KMS-11 (cell line): Measurements from ENCODE around the gene AXL.
A peak's percentile ranks its signal among the peaks of the same experiment; 100 is the strongest.
"Not testable (repeated sequence)": the region's sequence is repeated elsewhere in the genome, so short reads cannot be mapped to it uniquely, and the experiment has no call there.

ENCODE experiments used
- H2AFZ ChIP-seq: fragments of 200-600 bp; sonication (generic); 2 replicates; pipeline ENCODE4 v1.6.1; 2016; ENCODE audit warnings: antibody characterized with exemption, mixed run types, low read depth
- H3K27ac ChIP-seq: fragments of 200-600 bp; sonication (generic); 2 replicates; pipeline ENCODE4 v1.6.1; 2016; ENCODE audit warnings: mild to moderate bottlenecking, mixed run types
- H3K27me3 ChIP-seq: fragments of 200-600 bp; sonication (generic); 2 replicates; pipeline ENCODE4 v1.6.1; 2017; ENCODE audit warnings: mild to moderate bottlenecking, low read depth, mixed run types, moderate library complexity; ENCODE audit not compliant: insufficient read depth
- H3K36me3 ChIP-seq: fragments of 200-600 bp; sonication (generic); 2 replicates; pipeline ENCODE4 v1.6.1; 2017; ENCODE audit warnings: mild to moderate bottlenecking, mixed run types; ENCODE audit not compliant: insufficient read depth
- H3K4me1 ChIP-seq: fragments of 200-600 bp; sonication (generic); 2 replicates; pipeline ENCODE4 v1.6.1; 2016; ENCODE audit warnings: mild to moderate bottlenecking, low read depth, mixed run types; ENCODE audit not compliant: poor library complexity, severe bottlenecking
- H3K4me2 ChIP-seq: fragments of 200-600 bp; sonication (generic); 2 replicates; pipeline ENCODE4 v1.7.0; 2016; ENCODE audit warnings: mild to moderate bottlenecking, mixed run types
- H3K4me3 ChIP-seq: fragments of 200-600 bp; sonication (generic); IDR thresholded peaks from 2 replicates; pipeline ENCODE4 v1.6.1; 2017; ENCODE audit warnings: low read depth, low read length, mixed read lengths; ENCODE audit not compliant: insufficient read depth
- H3K79me2 ChIP-seq: fragments of 200-600 bp; sonication (generic); 2 replicates; pipeline ENCODE4 v1.6.1; 2016; ENCODE audit warnings: low read depth, mixed run types; ENCODE audit not compliant: insufficient read depth
- H3K9ac ChIP-seq: fragments of 200-600 bp; sonication (generic); 2 replicates; pipeline ENCODE4 v1.6.1; 2016; ENCODE audit warnings: mild to moderate bottlenecking, mixed run types
- H4K20me1 ChIP-seq: fragments of 200-600 bp; sonication (generic); 2 replicates; pipeline ENCODE4 v1.6.1; 2016; ENCODE audit warnings: mild to moderate bottlenecking, mixed run types; ENCODE audit not compliant: insufficient read depth
- TF ChIP-seq, protein P1 (sequence below): fragments of 200-600 bp; sonication (generic); conservative IDR thresholded peaks from 2 replicates; pipeline ENCODE4 v1.6.1; 2017; ENCODE audit warnings: low read depth, mild to moderate bottlenecking, antibody characterized with exemption, low read length, moderate library complexity, mixed read lengths

The AXL gene

DNA sequence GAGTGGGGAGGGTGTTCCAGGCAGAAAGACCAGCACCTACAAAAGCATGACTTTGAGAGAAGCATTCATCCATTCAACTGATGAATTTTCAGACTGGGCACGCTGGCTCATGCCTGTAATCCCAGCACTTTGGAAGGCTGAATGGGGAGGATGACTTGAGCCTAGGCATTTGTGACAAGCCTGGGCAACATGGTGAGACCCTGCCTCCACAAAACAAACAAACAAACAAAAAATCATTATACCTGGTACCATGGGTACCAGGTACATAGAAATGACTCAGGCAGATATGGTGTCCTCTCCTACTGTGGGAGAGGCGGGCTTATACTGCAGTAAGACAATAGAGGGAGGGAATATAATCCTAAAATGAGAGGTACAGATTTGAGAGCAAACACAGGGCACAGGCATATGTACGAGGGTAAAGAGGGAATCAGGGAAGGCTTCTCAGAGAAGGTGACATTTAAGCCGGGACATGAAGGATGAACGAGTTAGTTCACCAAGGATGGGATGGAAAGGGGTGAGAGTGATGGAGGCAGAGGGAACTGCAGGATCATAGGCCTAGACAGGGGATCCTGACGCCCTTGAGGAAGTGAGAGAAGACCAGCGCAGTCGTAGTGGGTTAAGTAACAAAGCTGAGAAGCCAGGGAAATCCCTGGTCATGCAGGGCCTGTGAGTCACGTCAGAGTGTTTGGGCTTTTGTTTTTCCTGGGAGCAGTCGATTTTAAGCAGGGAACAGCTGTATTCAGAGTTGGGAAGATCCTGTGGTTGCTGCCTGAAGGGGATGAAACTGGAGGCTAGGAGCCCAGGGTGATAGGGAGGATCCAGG lies 23.1 kb upstream of the AXL start:
- Histone ChIP-seq H3K27ac (no peak overlapping the region), H4K20me1 (no peaks in the 10 kb centered on the region), H3K79me2 (no peaks in the 10 kb centered on the region), H3K4me1 (no peaks in the 10 kb centered on the region), H3K36me3 (no peaks in the 10 kb centered on the region), H3K4me2 (no peak overlapping the region), H2AFZ (no peak overlapping the region), H3K4me3 (no peak overlapping the region), H3K27me3 (peaks cover 69% of the 10 kb centered on the region), H3K9ac (no peak overlapping the region)
- TF ChIP-seq, protein P1, sequence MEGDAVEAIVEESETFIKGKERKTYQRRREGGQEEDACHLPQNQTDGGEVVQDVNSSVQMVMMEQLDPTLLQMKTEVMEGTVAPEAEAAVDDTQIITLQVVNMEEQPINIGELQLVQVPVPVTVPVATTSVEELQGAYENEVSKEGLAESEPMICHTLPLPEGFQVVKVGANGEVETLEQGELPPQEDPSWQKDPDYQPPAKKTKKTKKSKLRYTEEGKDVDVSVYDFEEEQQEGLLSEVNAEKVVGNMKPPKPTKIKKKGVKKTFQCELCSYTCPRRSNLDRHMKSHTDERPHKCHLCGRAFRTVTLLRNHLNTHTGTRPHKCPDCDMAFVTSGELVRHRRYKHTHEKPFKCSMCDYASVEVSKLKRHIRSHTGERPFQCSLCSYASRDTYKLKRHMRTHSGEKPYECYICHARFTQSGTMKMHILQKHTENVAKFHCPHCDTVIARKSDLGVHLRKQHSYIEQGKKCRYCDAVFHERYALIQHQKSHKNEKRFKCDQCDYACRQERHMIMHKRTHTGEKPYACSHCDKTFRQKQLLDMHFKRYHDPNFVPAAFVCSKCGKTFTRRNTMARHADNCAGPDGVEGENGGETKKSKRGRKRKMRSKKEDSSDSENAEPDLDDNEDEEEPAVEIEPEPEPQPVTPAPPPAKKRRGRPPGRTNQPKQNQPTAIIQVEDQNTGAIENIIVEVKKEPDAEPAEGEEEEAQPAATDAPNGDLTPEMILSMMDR = no peak

DNA sequence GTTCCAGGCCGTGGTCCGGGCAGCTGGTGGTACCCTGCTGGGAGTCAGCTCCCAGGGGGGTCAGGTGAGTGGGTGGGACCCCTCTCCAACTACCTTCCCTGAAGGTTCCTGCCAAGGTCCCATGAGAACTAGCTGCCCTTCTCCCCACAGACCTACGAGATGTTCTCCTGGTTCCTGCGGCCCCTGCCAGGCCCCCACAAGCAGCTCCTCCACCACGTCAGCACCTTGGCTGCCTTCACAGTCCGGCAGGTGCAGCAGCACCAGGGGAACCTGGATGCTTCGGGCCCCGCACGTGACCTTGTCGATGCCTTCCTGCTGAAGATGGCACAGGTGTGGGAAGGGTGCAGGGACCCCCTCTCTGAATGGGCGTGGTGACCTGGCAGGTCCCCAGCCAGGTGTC lies 20.5 kb upstream of the AXL start:
- no peak overlapping the region for H2AFZ ChIP-seq
- H3K9ac ChIP-seq = no peak overlapping the region
- no peaks in the 10 kb centered on the region for H3K36me3 ChIP-seq
- peaks cover 57% of the 10 kb centered on the region for H3K27me3 ChIP-seq
- H3K4me3 ChIP-seq = no peak overlapping the region
- H3K79me2 ChIP-seq = no peaks in the 10 kb centered on the region
- H3K27ac ChIP-seq = no peak overlapping the region
- TF ChIP-seq, protein P1 = no peak
- no peaks in the 10 kb centered on the region for H4K20me1 ChIP-seq
- H3K4me2 ChIP-seq = no peak overlapping the region
- no peaks in the 10 kb centered on the region for H3K4me1 ChIP-seq

DNA sequence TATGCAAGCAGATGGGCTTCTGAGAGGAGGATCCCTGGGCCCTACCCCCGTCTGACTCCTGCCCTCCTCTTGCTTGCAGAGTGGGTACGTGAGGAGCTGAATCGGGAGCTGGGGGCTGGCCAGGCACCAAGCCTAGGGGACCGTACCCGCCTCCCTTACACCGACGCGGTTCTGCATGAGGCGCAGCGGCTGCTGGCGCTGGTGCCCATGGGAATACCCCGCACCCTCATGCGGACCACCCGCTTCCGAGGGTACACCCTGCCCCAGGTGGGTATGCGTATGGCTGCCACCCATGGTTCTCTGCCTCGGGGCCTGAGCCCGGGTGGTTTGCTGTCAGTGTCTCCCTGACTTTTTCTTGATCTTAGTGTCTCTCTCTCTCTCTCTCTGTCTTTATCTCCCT lies 15.7 kb upstream of the AXL start:
- TF ChIP-seq, protein P1 = no peak
- Histone ChIP-seq H3K4me1 (no peaks in the 10 kb centered on the region), H3K36me3 (no peaks in the 10 kb centered on the region), H3K9ac (no peak overlapping the region), H2AFZ (no peak overlapping the region), H3K4me3 (no peak overlapping the region), H3K4me2 (no peak overlapping the region), H3K27ac (no peak overlapping the region), H3K79me2 (no peaks in the 10 kb centered on the region), H4K20me1 (no peaks in the 10 kb centered on the region), H3K27me3 (peaks cover 22% of the 10 kb centered on the region)

DNA sequence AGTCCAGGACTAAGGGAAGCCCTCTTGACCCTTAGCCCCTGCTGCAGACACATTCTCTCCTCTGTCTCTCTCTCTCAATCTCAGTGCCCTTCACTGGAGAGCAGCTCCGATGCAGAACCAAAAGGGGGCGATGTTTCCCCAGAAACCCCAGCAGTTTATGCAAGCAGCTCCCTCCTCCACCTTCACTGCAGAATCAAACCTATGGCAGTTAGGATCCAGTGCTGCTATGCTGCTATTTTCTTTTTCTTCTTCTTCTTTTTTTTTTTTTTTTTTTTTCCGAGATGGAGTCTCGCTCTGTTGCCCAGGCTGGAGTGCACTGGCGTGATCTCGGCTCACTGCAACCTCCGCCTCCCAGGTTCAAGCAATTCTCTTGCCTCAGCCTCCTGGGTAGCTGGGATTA lies 14.7 kb upstream of the AXL start:
- H3K4me1 ChIP-seq, H3K4me3 ChIP-seq, H3K27ac ChIP-seq, H4K20me1 ChIP-seq, H2AFZ ChIP-seq, H3K36me3 ChIP-seq, H3K4me2 ChIP-seq, H3K9ac ChIP-seq, H3K79me2 ChIP-seq: not testable (repeated sequence)
- H3K27me3 ChIP-seq = peaks cover 12% of the 10 kb centered on the region
- TF ChIP-seq, protein P1 = peak; percentile 87
